ENCODE data around the gene CACNB2.

Gene CACNB2

DNA sequence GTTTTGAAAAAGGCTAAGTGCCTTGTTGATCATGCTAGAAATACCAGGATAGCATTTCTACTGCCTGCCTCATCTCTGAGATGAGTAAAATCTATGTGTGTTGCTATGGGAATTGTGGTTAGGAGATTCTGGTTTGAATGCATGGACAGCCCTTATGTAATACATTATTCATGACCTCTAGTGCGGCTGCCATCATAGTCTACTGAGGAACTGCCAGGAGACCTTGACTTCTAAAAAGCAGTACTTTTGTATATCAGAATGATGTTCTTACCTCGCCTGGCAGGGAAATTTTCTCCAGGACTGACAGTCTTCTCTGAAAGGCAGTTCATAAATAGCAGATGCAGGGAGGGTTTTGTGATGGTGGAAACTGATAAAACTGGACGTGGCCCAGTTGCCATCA is 262.6 kb downstream of the CACNB2 start:
- Histone ChIP-seq H3K9me3 (no peaks in the 10 kb centered on the region), H3K4me3 (no peak overlapping the region), H3K36me3 (no peaks in the 10 kb centered on the region), H3K4me1 (no peaks in the 10 kb centered on the region), H3K27ac (no peak overlapping the region), H3K4me2 (no peak overlapping the region), H4K20me1 (no peaks in the 10 kb centered on the region), H3K27me3 (no peaks in the 10 kb centered on the region), H3K9ac (no peak overlapping the region)
- no peak for TF ChIP-seq Cebpa-rat (IDR thresholded peaks at IDR 0.05)

DNA sequence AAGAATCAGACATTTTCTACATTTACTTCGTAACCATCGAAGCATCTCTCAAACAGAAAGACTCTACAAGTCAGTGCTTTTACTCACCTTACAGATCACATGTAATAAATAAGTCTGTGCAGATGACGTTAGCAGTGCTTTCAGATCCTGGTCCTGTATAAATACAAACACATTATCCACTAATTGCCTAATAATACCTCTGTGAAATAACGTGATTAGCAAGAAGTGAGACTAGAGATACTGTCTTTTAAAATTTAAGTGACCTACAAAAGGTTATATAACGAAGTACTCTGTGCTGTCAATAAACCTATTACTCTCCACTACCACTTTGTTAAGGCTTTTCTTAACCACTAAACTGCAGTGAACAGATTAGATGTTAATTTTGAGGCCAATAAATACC is 264.3 kb downstream of the CACNB2 start:
- TF ChIP-seq Cebpa-rat (IDR thresholded peaks at IDR 0.05): no peak
- Histone ChIP-seq H3K27ac (no peak overlapping the region), H4K20me1 (no peaks in the 10 kb centered on the region), H3K9ac (no peak overlapping the region), H3K27me3 (no peaks in the 10 kb centered on the region), H3K9me3 (no peaks in the 10 kb centered on the region), H3K4me1 (peaks cover 2% of the 10 kb centered on the region), H3K4me2 (no peak overlapping the region), H3K4me3 (no peak overlapping the region), H3K36me3 (no peaks in the 10 kb centered on the region)

DNA sequence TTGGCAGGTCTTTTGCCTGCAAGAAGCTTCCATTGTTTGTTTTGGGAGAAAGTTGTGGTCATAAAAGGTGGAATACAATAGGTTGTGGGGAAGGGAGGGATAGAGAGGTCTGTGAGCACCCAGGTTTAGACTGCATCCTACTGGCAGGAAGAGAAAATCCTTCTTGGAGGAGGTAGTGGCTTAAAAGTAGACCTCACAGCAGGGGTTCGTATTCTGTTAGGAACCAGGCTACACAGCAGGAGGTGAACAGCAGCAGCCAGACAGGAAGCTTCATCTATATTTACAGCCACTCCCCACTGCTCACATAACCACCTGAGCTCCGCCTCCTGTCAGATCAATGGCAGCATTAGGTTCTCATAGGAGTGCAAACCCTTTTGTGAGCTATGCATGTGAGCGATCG is 265.9 kb downstream of the CACNB2 start:
- H3K4me2 ChIP-seq: no peak overlapping the region
- TF ChIP-seq Cebpa-rat (IDR thresholded peaks at IDR 0.05): no peak
- no peaks in the 10 kb centered on the region for H3K9me3 ChIP-seq
- H3K4me3 ChIP-seq: no peak overlapping the region
- H3K4me1 ChIP-seq: peaks cover 11% of the 10 kb centered on the region
- no peaks in the 10 kb centered on the region for H4K20me1 ChIP-seq
- H3K9ac ChIP-seq: no peak overlapping the region
- no peak overlapping the region for H3K27ac ChIP-seq
- no peaks in the 10 kb centered on the region for H3K27me3 ChIP-seq
- H3K36me3 ChIP-seq: no peaks in the 10 kb centered on the region

GRCh38 chr10:18409599-18410397 is 269.6 kb downstream of the CACNB2 start:
- H3K4me2 ChIP-seq: peak overlapping the region; percentile 53
- no peak overlapping the region for H3K27ac ChIP-seq
- TF ChIP-seq Cebpa-rat (IDR thresholded peaks at IDR 0.05): no peak
- no peak overlapping the region; the same call in 1 of the 2 replicates for H3K9ac ChIP-seq
- no peaks in the 10 kb centered on the region for H4K20me1 ChIP-seq
- no peak overlapping the region for H3K4me3 ChIP-seq
- no peaks in the 10 kb centered on the region for H3K9me3 ChIP-seq
- no peaks in the 10 kb centered on the region for H3K27me3 ChIP-seq
- no peaks in the 10 kb centered on the region for H3K36me3 ChIP-seq
- peaks cover 16% of the 10 kb centered on the region for H3K4me1 ChIP-seq

DNA sequence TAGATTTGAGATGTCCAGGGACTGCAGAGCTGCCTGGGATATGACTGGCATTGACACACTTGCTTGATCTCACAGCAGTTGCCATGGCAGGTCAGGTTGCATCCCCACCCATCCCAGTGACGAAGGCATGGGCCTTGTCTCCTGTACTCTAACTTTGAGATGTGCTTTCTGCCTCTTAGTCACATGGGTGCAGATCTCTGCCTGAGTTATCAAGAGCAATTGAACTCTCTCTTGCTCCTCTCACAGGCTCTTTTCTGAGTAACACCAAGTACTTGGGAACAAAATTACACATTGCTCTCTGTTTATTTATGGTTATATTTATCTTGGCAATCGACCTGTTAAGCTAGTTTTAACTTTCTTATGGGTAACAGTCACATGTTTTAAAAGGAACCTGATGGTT is 273.8 kb downstream of the CACNB2 start:
- Histone ChIP-seq H3K4me1 (peaks cover 44% of the 10 kb centered on the region), H4K20me1 (no peaks in the 10 kb centered on the region), H3K4me3 (no peak overlapping the region), H3K4me2 (no peak overlapping the region), H3K9me3 (peaks cover 14% of the 10 kb centered on the region), H3K27ac (no peak overlapping the region), H3K27me3 (no peaks in the 10 kb centered on the region), H3K9ac (no peak overlapping the region), H3K36me3 (no peaks in the 10 kb centered on the region)
- no peak for TF ChIP-seq Cebpa-rat (IDR thresholded peaks at IDR 0.05)

- Histone ChIP-seq H3K9me3 (peaks cover 14% of the 10 kb centered on the region), H3K27me3 (no peaks in the 10 kb centered on the region), H3K4me2 (peak overlapping the region; percentile 55), H4K20me1 (no peaks in the 10 kb centered on the region), H3K4me3 (no peak overlapping the region), H3K36me3 (no peaks in the 10 kb centered on the region), H3K27ac (peak overlapping the region; percentile 32; the same call in 1 of the 2 replicates), H3K4me1 (peaks cover 36% of the 10 kb centered on the region), H3K9ac (no peak overlapping the region)
- no peak for TF ChIP-seq Cebpa-rat (IDR thresholded peaks at IDR 0.05)
Measured at GRCh38 chr10:18417950-18418527, 277.8 kb downstream of the CACNB2 start.

GRCh38 chr10:18418541-18419215 is 278.5 kb downstream of the CACNB2 start:
- H3K4me3 ChIP-seq: no peak overlapping the region
- no peaks in the 10 kb centered on the region for H3K27me3 ChIP-seq
- peak overlapping the region; percentile 32 for H3K27ac ChIP-seq

DNA sequence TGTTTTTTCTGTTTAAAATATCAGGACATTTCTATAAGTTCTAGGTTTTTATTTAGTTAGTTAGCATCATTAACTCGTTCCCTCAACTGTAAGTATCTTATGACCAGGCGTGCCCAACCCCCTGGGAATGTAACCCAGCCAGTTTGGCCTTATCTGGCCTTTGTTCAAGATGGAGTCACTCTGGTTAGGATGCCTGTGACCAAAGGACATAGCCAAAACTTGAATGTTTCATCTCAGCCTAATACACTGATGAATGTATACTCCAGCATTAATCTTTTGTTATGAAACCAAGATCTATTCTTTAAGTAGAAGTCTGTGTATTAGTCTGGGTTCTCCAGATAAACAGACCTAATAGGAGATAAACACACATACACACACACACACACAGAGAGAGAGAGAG is 279.7 kb downstream of the CACNB2 start:
- no peaks in the 10 kb centered on the region for H3K27me3 ChIP-seq
- TF ChIP-seq Cebpa-rat (IDR thresholded peaks at IDR 0.05): no peak

More at GRCh38 chr10:18418541-18419215, 278.5 kb downstream of the CACNB2 start:
- H3K9ac ChIP-seq: no peak overlapping the region
- H3K36me3 ChIP-seq: no peaks in the 10 kb centered on the region
- no peak for TF ChIP-seq Cebpa-rat (IDR thresholded peaks at IDR 0.05)
- H3K9me3 ChIP-seq: peaks cover 14% of the 10 kb centered on the region
- no peaks in the 10 kb centered on the region for H4K20me1 ChIP-seq
- peaks cover 36% of the 10 kb centered on the region for H3K4me1 ChIP-seq
- H3K4me2 ChIP-seq: peak overlapping the region; percentile 55

DNA sequence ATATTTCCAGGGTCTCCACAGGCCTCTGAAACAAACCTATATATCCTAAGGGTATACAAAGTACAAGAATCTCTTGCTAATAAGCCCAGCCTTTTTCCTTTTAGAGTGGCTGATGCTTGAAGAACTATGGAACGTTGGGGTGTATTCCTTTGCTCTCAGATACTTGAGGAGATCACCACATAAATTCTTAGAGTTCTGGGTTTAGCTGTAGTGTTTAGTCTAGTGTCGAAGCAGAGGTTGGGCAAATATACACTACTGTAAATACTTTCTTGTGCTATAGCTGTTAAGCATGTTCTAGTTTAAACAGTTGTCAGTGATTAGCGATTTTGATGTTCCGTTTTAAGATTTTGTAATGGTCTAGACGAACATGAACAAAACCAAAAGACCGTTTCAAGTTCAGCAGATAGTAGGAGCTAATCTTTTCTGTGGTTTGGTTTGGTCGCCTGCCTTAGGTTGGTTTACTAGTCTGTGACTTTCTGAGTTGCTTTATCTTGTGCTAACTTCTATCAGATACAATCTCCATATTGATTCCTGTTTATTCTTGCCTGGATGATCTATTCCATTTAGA is 281.6 kb downstream of the CACNB2 start:
- no peak for TF ChIP-seq Cebpa-rat (IDR thresholded peaks at IDR 0.05)
- no peaks in the 10 kb centered on the region for H3K36me3 ChIP-seq
- H4K20me1 ChIP-seq: no peaks in the 10 kb centered on the region
- H3K4me1 ChIP-seq: peaks cover 17% of the 10 kb centered on the region
- no peaks in the 10 kb centered on the region for H3K27me3 ChIP-seq
- 0 out of 2 replicates have a peak, but pooled peaks cover 6% of the 10 kb centered on the region for H3K9me3 ChIP-seq
- H3K9ac ChIP-seq: no peak overlapping the region
- no peak overlapping the region for H3K4me2 ChIP-seq
- no peak overlapping the region for H3K27ac ChIP-seq
- H3K4me3 ChIP-seq: no peak overlapping the region

More for the DNA sequence above, 279.7 kb downstream of the CACNB2 start:
- Histone ChIP-seq H3K9me3 (peaks cover 14% of the 10 kb centered on the region), H3K27ac (no peak overlapping the region), H3K4me3 (no peak overlapping the region), H3K36me3 (no peaks in the 10 kb centered on the region), H3K4me2 (no peak overlapping the region), H3K9ac (no peak overlapping the region), H4K20me1 (no peaks in the 10 kb centered on the region), H3K4me1 (peaks cover 29% of the 10 kb centered on the region)

Measured in BLaER1 (cell line).